Hypothalamus (tissue), 51 donors: ENCODE measurements around the gene C2CD2L.
"Not testable (repeated sequence)": the region's sequence is repeated elsewhere in the genome, so short reads cannot be mapped to it uniquely, and the experiment has no call there.

Experiments used
- DNase-seq, 51 donors: peaks; one replicate each; lab custom pipeline; 2025; lab: John Stamatoyannopoulos, UW

The C2CD2L gene

GRCh38 chr11:119112314-119113020 lies 5.3 kb downstream of the C2CD2L start:
- no peak for DNase-seq

GRCh38 chr11:119113716-119114115 lies 6.6 kb downstream of the C2CD2L start:
- DNase-seq = peak in 1 of 51 donors; percentile 38

DNA sequence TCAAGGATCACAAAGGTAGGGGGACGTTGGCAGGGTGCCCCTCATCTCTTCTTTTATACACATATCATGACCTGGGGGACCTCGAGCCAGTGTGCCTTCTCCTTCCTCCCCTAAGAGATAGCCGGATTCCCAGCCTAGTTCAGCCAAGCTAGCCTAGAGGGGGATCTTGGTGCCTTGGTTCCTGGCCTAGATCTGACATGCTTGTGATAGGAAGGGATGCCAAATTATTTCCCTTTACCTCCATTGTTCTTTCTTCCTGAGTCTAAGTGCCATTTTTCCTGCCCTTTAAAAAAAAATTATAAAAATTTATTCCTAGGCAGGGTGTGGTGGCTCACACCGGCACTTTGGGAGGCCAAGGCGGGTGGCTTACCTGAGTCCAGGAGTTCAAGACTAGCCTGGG lies 7.2 kb downstream of the C2CD2L start:
- no peak for DNase-seq

- peak in 18 of 51 donors; percentile 13 to 42 (median 27) for DNase-seq
Observed at GRCh38 chr11:119115484-119116234, 8.5 kb downstream of the C2CD2L start.

DNA sequence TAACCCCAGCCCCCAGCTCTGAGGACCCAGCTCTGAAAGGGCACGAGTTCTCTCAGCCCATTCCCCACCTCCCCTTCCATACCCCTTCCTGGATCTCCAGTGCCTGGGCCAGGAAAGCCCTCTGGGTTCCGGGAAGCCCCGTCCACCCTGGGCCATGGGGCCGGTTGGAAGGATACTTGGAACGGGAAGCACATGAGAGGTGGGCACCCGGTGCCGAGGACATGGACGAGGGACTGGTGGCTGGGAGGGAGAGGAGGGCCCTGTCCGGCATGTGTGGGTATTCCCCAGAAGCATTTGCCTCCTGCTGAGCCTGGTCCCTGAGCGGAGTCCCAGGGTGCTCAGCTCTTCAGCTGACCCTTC lies 9.1 kb downstream of the C2CD2L start:
- no peak for DNase-seq

DNA sequence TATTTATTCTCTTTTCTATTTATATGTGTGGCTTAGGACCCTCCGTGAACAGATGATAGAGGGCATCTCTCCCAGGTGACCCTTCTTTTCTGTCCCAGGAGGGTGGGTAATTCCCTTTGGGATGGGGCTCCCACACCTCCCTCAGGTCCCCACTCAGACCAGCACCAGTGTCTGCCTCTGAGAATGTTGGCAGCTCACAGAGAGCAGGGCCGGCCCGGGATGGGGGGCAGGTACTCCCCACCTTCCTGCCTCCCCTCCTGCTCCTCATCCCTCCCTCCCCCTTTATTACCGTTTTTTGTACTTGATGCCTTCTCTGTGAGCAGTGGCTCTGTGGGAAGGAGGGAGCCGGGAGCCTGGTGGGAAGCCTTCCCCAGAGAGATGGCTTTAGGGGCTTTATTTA lies 9.5 kb downstream of the C2CD2L start:
- no peak for DNase-seq

DNA sequence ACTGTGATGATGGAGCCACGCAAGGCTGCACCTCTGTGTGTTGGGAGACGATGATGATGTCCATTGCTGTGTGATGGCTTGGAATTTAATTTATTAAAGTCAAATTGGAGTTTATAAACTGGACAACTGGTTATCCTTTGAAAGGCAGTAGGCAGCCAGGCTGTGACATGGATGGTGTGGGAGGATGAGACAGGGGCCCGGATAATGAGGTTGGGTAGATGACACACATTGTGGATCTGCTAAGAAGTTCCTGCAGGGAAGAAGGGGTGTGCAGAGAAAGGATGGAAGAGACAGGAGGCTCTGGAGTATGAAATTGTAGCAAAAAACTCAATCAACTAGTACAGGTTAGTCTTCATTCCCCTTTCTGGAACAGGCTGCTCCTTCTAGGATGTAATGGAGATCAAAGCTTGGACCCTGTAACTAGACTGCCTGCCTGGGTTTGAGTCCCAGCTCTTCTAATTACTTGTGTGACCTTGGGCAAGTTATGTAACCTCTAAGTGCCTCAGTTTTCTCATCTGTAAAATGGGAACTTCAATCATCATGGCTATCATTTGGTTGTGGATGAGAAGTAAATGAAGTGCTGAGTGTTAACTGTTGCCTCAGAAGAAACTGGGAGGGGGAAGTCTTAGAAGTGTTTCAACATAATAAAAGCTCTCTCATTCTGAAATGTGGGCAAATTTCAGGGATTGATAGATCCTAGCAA lies 10.0 kb downstream of the C2CD2L start:
- DNase-seq = no peak

DNA sequence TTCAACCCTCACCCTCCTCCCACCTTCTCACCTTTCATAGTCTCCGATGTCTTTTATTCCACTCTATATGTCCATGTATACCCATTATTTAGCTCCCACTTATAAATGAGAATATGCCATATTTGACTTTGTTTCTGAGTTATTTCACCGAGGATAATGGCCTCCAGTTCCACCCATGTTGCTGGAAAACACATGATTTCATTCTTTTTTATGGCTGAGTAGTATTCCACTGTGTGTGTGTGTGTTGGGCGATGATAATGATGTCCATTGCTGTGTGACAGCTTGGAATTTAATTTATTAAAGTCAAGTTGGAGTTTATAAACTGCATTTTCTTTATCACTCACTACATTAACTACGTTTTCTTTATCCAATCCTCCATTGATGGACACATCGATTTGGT lies 11.1 kb downstream of the C2CD2L start:
- DNase-seq = no peak

DNA sequence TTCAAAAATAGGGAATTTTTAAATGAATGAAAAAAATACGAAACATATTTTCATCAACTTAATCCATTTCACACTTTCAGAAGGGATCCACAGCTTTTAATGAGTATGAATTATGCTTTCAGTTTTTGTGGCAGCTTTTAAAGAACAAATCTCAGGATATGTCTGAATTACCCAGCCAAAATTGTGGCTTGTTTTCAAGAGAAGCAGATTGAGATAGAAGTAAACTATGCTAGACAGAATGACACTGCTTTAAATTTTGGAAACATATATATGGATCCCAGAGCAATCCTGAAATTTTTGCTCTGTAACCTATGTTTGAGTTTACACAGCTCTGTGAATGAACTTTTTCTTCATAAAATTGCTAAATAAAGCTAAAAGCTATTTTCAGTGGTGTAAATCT lies 11.8 kb downstream of the C2CD2L start:
- DNase-seq = no peak

DNA sequence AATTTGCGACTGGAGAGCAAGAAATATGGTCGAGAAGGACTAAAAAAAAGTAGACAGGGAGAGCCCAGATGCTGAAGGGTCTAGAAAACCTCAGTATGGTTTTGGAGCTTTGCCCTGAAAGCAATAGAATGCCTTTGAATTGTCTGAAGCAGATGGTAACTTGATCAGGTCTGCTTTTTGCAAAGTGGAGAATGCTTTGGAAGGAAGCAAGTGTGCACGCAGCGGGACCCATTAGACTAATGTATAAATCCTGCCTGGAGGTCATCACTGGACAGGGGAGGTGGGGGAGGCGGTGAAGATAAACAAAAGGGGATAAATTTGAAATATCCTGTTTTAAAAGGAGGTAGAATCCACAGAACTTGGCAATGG lies 13.5 kb downstream of the C2CD2L start:
- DNase-seq = peak in 1 of 51 donors; percentile 42

DNA sequence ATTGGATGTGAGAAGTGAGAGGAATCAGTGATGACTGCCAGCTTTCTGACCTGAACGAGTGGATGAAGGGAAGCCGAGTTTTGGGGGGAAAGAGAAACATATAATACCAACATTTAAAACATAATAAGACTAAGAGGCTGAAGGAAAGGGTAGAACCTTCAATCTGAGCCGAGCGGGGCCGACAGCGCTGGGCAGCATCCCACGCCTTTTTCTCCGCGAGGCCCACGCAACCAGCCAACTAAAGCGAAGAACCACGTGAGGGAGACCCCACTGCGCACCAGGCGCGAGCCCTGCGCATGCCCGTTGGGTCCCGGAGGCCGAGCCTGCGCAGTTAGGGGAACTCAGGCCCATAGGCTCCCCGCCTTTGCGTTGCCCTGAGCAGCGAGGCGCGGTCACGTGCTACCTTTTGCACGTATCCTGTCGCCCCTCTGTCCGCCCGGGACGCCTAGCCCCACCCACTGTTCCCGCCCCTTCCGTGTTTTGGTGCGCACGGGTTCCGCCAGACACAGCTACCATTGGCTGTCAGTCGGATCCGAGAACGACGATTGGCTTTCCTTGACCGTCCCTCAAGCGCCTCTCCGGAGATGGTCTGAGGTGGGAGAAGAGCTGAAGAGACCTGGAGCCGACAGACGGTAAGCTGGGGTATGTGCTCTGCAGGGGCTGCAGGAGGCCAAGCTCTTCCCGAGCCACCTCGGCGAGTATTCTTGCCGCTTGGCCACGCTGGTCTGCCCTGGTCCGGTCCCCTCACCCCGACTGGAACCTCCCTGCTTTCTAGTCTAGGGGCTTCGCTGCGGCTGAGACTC lies 14.1 kb downstream of the C2CD2L start, which contains the start of gene HINFP:
Gene HINFP, plus strand, starts transcription at position 573 of the 803 bp plus-strand sequence. CDS start 5,365 bp downstream, outside the sequence.
- peak; percentile 82 to 100 (median 99) for DNase-seq

DNA sequence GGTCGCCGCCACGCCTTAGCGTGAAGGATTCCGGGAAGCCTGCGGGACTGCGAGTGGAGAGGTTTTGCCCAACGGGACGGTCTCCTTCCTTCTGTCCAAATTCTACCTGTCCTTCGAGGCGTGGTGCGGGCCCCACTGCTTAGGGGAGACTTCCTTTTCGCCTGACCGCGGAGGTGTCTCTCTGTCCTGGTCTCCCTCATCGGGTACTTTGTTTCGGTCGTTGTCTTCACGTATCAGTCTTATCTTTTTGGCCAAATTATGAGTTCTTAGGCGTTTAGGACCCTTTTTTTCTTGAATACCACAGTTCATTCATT lies 14.6 kb downstream of the C2CD2L start:
- no peak for DNase-seq

DNA sequence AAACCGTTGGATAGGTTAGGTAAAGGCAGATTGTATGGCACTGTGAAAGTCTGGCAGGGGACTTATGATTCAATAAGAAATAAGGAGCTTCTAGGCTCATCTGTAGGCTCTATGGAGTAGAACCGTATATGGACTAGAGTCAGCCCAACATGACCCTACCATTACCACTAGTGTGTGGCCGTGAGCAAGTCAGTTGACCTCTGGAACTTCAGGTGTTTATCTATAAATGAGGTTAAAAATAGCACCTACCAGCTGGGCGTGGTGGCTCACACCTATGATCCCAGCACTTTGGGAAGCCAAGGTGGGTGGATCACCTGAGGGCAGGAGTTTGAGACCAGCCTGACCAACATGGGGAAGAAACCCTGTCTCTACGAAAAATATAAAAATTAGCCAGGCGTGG lies 18.7 kb downstream of the C2CD2L start:
- no peak for DNase-seq

DNA sequence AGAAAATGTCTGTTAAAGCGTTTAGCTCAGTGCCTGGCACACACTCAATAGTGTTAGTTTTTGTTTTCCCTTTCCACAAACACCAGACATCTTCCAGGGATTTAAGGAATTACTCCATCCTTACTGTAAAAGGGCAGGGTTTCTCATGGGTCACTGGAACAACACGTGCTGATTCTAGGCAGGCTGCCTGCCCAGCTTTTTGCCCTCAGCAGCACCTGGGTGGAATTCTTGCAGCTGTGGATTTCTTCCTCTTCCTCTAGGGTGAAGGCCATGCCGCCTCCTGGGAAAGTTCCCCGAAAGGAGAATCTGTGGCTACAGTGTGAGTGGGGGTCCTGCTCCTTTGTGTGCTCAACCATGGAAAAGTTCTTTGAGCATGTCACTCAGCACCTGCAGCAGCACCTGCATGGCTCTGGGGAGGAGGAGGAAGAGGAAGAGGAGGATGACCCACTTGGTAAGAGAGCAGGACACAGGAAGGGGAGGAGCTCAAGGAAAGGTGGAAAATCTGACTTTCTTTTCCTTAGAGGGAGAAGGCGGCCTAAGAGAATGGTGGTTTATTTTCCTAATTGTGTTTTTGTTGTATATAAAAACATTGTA lies 19.6 kb downstream of the C2CD2L start:
- DNase-seq = no peak

- no peak for DNase-seq
Observed at GRCh38 chr11:119130662-119131061, 23.5 kb downstream of the C2CD2L start.

DNA sequence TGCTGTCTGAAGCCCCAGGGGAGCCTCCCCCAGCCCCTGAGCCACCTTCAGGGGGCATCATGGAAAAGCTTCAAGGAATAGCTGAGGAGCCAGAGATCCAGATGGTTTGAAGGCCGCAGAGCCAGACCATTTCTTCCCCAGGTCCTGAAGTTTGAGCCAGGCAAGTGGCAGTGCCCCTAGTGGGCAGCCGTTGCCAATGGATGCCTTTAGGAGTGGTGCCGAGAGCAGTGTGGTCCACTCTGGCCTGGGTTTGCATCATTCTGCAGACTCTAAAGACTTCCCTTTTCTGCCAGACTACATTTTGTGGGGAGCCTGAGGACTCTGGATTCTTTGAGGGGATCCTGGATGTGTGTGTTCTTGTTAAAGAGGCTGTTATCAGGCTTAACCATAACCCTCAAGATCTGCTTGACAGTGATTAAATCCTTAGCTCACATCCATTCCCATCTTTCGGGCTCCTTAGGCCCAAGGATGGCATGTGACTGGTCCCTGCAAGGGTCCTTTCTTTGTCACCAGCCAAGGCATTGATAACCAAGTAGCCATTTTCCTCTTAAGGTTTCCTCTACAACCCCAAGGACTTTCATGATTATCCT lies 27.3 kb downstream of the C2CD2L start:
- no peak for DNase-seq

GRCh38 chr11:119139276-119139675 lies 32.1 kb downstream of the C2CD2L start:
- not testable (repeated sequence) for DNase-seq

GRCh38 chr11:119144825-119145486 lies 37.8 kb downstream of the C2CD2L start:
- DNase-seq = peak in 20 of 51 donors; percentile 2 to 37 (median 22)

- DNase-seq = no peak
Observed at GRCh38 chr11:119145551-119145950, 38.4 kb downstream of the C2CD2L start.
